ENCODE results near the gene PLSCR3. TPM values are rescaled to one million over a fixed set of nuclear protein-coding genes. Genes with fewer than 3 reads are reported as not detected.
A peak's percentile ranks its signal among the peaks of the same experiment; 100 is the strongest.

PLSCR3 gene
- polyA plus RNA-seq, 3 donors: 37.4 to 45.5 (median 41.1) TPM

- no peak for DNase-seq
These were observed 14.0 kb upstream of the PLSCR3 start for GRCh38 chr17:7408252-7408727.

GRCh38 chr17:7407485-7408251 lies 13.3 kb upstream of the PLSCR3 start, which contains the start of gene NLGN2:
Gene NLGN2, plus strand, starts transcription at chr17:7407845. Its CDS starts 411 bp downstream, at chr17:7408256.
- no peak for DNase-seq

- no peak for DNase-seq
These were observed 12.8 kb upstream of the PLSCR3 start for GRCh38 chr17:7407082-7407481.

GRCh38 chr17:7406235-7406825 lies 12.0 kb upstream of the PLSCR3 start:
- no peak for DNase-seq

- DNase-seq: no peak
These were observed 11.3 kb upstream of the PLSCR3 start for GRCh38 chr17:7405350-7406234.

GRCh38 chr17:7404737-7405349 lies 10.5 kb upstream of the PLSCR3 start:
- no peak for DNase-seq

- DNase-seq: peak; percentile 100
These were observed 9.8 kb upstream of the PLSCR3 start, which contains the start of gene TMEM256 for GRCh38 chr17:7403977-7404736. Gene TMEM256, minus strand, starts transcription at chr17:7404097. Its CDS starts 13 bp downstream, at chr17:7404084.

- DNase-seq: no peak
These were observed 9.3 kb upstream of the PLSCR3 start for GRCh38 chr17:7403727-7403976.

GRCh38 chr17:7403043-7403726 lies 8.9 kb upstream of the PLSCR3 start:
- DNase-seq: no peak

- no peak for DNase-seq
These were observed 4.3 kb upstream of the PLSCR3 start for GRCh38 chr17:7398612-7399011.

GRCh38 chr17:7396147-7396546 lies 1.8 kb upstream of the PLSCR3 start:
- DNase-seq: no peak

GRCh38 chr17:7393613-7394451 lies 493 bp downstream of the PLSCR3 start:
- DNase-seq: no peak

GRCh38 chr17:7392696-7393612 lies 1.4 kb downstream of the PLSCR3 start:
- no peak for DNase-seq

GRCh38 chr17:7391307-7391706 lies 3.0 kb downstream of the PLSCR3 start:
- DNase-seq: no peak

GRCh38 chr17:7389924-7390910 lies 4.1 kb downstream of the PLSCR3 start:
- no peak for DNase-seq

- no peak for DNase-seq
These were observed 5.5 kb downstream of the PLSCR3 start for GRCh38 chr17:7388856-7389255.

- DNase-seq: no peak
These were observed 9.7 kb downstream of the PLSCR3 start for GRCh38 chr17:7384489-7385081.
